Peyer's patch (tissue), 4 donors: ENCODE measurements around the gene WDR93. TPM values are rescaled to one million over a fixed set of nuclear protein-coding genes. Genes with fewer than 3 reads are reported as not detected.

ENCODE experiments used
- DNase-seq, 3 donors: peaks; one replicate each; pipeline ENCODE4 v3.0.0-alpha.2; 2017 to 2019
- H3K27ac ChIP-seq, 4 donors: fragments of 200-600 bp; sonication (generic); one replicate each; pipeline ENCODE4 v1.5.1; 2016 to 2019
- H3K27me3 ChIP-seq, 2 donors: fragments of 200-600 bp; sonication (generic); one replicate each; pipeline ENCODE4 v1.5.1; 2019
- H3K36me3 ChIP-seq, 3 donors: fragments of 200-600 bp; sonication (generic); one replicate each; pipeline ENCODE4 v1.5.1; 2016 to 2019
- H3K4me1 ChIP-seq, 4 donors: fragments of 200-600 bp; sonication (generic); one replicate each; pipeline ENCODE4 v1.5.1; 2016 to 2019
- H3K4me3 ChIP-seq, 4 donors: fragments of 200-600 bp; sonication (generic); 1 replicate in 3 of 4; 2 replicates in 1 of 4; pipeline ENCODE4 v1.5.1; 2016 to 2019; ENCODE audit warnings: mild to moderate bottlenecking in 1 of 4
- H3K9me3 ChIP-seq, 4 donors: fragments of 200-600 bp; sonication (generic); one replicate each; pipeline ENCODE4 v1.5.1; 2016 to 2019; ENCODE audit warnings: mild to moderate bottlenecking in 1 of 4
- CTCF ChIP-seq, 6 experiments: fragments of 450-650 bp in 4 of 6; fragments of 200-600 bp in 2 of 6; sonication (generic) in 1 of 6; IDR thresholded peaks; one replicate each; pipeline ENCODE4 v1.5.1; 2017 to 2019; ENCODE audit warnings: antibody characterized with exemption in 6 of 6, mild to moderate bottlenecking in 3 of 6, moderate library complexity in 1 of 6
- POLR2A ChIP-seq, 2 donors: fragments of 450-650 bp; IDR thresholded peaks; one replicate each; pipeline ENCODE4 v1.5.1; 2017; ENCODE audit warnings: antibody characterized with exemption in 2 of 2, mild to moderate bottlenecking in 2 of 2, moderate library complexity in 2 of 2
- total RNA-seq, 4 donors: library from RNA; depleted of rRNA; stranded (reverse); fragments of >200 nt; gene quantifications; one replicate each; pipeline ENCODE4 v1.1.0, GENCODE V29; 2016

Gene WDR93
- total RNA-seq, 4 donors from 2014 or later: 1.0 TPM; not detected in 3

DNA sequence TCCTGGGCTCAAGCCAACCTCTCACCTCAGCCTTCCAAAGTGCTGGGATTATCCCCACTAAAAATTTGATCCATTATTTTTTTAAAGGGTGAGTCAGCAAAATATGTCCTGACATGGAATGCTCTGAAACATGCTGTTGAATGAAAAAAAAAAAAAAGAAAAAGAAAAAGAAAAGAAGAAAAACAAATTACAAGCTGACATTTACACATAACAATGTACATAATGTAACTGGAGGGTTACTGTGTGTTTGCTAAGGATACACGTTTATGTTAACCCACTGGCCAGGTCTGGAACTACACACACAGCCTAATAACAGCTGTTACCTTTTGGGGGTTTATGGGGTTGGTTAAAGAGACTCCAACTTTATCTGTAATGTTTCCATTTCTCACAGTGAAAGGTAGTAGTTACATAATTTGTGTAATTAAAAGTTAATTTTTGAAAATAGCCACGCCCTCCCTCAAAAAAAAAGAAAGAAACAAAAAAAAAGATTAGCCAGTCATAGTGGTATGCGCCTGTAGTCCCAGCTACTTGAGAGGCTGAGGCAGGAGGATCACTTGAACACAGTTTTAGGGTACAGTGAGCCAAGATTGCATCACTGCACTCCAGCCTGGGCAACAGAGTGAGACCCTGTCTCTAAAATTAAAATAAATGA lies 82.4 kb downstream of the WDR93 start:
- peaks cover 0 to 16% (median 7%) of the 10 kb centered on the region in 4 donors for H3K4me1 ChIP-seq
- no peak for DNase-seq

DNA sequence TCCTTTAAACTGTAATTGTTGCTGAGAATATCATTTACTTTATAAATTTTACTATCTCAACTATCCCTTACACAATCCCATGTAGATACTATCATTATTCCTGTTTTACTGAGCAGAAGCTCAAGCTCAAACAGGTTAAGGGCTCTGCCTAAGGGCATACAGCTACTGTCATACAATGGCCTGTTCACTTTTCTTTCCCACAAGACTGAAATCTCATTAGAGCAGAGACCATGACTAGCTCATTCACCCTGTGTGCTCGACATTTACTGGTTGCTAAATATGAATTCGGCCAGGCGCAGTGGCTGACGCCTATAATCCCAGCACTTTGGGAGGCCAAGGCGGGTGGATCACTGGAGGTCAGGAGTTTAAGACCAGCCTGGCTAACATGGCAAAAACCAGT lies 83.9 kb downstream of the WDR93 start:
- no peak overlapping the region for H3K27ac ChIP-seq
- H3K9me3 ChIP-seq: no peaks in the 10 kb centered on the region
- DNase-seq: no peak
- no peak overlapping the region for H3K4me3 ChIP-seq
- peaks cover 0 to 13% (median 7%) of the 10 kb centered on the region in 4 donors for H3K4me1 ChIP-seq
- no peaks in the 10 kb centered on the region for H3K27me3 ChIP-seq
- no peaks in the 10 kb centered on the region for H3K36me3 ChIP-seq
- TF ChIP-seq POLR2A (IDR thresholded peaks at IDR 0.05) (no peak), CTCF (IDR thresholded peaks at IDR 0.05) (no peak)

More for the DNA sequence above, 82.4 kb downstream of the WDR93 start:
- no peaks in the 10 kb centered on the region for H3K36me3 ChIP-seq
- no peak overlapping the region for H3K4me3 ChIP-seq
- no peaks in the 10 kb centered on the region for H3K27me3 ChIP-seq
- TF ChIP-seq CTCF (IDR thresholded peaks at IDR 0.05) (peak in 4 of 6 experiments; percentile 11 to 53 (median 50)), POLR2A (IDR thresholded peaks at IDR 0.05) (no peak)
- no peak overlapping the region for H3K27ac ChIP-seq
- no peaks in the 10 kb centered on the region for H3K9me3 ChIP-seq

- Histone ChIP-seq H3K27ac (no peak overlapping the region), H3K27me3 (no peaks in the 10 kb centered on the region), H3K4me3 (peak overlapping the region in 3 of 4 donors; percentile 42 to 53 (median 52)), H3K9me3 (no peaks in the 10 kb centered on the region), H3K36me3 (no peaks in the 10 kb centered on the region), H3K4me1 (peaks cover 0 to 17% (median 7%) of the 10 kb centered on the region in 4 donors)
- DNase-seq: no peak
- TF ChIP-seq POLR2A (IDR thresholded peaks at IDR 0.05): no peak
- TF ChIP-seq CTCF (IDR thresholded peaks at IDR 0.05): no peak
Observed at GRCh38 chr15:89775815-89776214, 85.2 kb downstream of the WDR93 start.

DNA sequence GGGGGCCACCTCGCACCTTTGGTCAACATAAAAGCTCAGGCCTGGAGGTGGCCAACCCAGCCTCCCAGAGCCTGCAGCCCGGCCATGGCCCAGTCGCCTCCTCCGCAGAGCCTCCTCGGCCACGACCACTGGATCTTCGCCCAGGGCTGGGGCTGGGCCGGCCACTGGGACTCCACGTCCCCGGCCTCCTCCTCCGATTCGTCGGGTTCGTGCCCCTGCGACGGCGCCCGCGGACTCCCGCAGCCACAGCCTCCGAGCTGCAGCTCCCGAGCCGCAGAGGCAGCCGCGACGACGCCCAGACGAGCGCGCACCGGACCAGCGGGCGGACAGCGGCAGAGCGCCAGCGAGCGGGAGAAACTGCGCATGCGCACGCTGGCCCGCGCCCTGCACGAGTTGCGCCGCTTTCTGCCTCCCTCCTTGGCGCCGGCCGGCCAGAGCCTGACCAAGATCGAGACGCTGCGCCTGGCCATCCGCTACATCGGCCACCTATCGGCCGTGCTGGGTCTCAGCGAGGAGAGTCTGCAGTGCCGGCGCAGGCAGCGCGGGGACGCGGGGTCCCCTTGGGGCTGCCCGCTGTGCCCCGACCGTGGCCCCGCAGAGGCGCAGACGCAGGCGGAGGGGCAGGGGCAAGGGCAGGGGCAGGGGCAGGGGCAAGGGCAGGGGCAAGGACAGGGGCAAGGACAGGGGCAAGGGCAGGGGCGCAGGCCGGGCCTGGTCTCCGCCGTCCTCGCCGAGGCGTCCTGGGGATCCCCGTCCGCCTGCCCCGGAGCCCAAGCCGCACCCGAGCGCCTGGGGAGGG lies 85.9 kb downstream of the WDR93 start, which contains the start of gene MESP2:
Gene MESP2, plus strand, starts transcription at position 59 of the 799 bp plus-strand sequence. Its CDS starts 26 bp downstream, at position 85.
- no peaks in the 10 kb centered on the region for H3K27me3 ChIP-seq
- peak; percentile 36 to 88 (median 87) for DNase-seq
- peaks cover 2 to 21% (median 9%) of the 10 kb centered on the region in 4 donors for H3K4me1 ChIP-seq
- peak within 1 kb of the TSS in 2 of 4 donors; percentile 12 to 20 for H3K27ac ChIP-seq
- H3K9me3 ChIP-seq: no peaks in the 10 kb centered on the region
- TF ChIP-seq CTCF (IDR thresholded peaks at IDR 0.05) (peak in 4 of 6 experiments; percentile 22 to 56 (median 52)), POLR2A (IDR thresholded peaks at IDR 0.05) (peak in 1 of 2 donors; percentile 17)
- H3K36me3 ChIP-seq: no peaks in the 10 kb centered on the region
- H3K4me3 ChIP-seq: peak within 1 kb of the TSS; percentile 24 to 53 (median 47)

- Histone ChIP-seq H3K36me3 (no peaks in the 10 kb centered on the region), H3K4me3 (peak overlapping the region in 2 of 4 donors; percentile 42 to 52), H3K4me1 (peaks cover 2 to 28% (median 9%) of the 10 kb centered on the region in 4 donors), H3K27ac (no peak overlapping the region), H3K27me3 (no peaks in the 10 kb centered on the region), H3K9me3 (no peaks in the 10 kb centered on the region)
- TF ChIP-seq CTCF (IDR thresholded peaks at IDR 0.05) (no peak), POLR2A (IDR thresholded peaks at IDR 0.05) (no peak)
- DNase-seq: no peak
Observed at GRCh38 chr15:89777073-89777751, 86.6 kb downstream of the WDR93 start.
